Tibial nerve (tissue), 4 donors: ENCODE measurements around the gene LPO. TPM values are rescaled to one million over a fixed set of nuclear protein-coding genes. Genes with fewer than 3 reads are reported as not detected.
A peak's percentile ranks its signal among the peaks of the same experiment; 100 is the strongest.

Experiments used
- DNase-seq, 2 donors: peaks; one replicate each; pipeline ENCODE4 v3.0.0-alpha.2; 2019; ENCODE audit warnings: low spot score in 2 of 2
- H3K27ac ChIP-seq, 4 donors: fragments of 200-600 bp; sonication (generic) in 3 of 4; one replicate each; pipeline ENCODE4 v1.5.1; 2017 to 2019; ENCODE audit warnings: mild to moderate bottlenecking in 1 of 4
- H3K27me3 ChIP-seq, 2 donors: fragments of 200-600 bp; sonication (generic) in 1 of 2; one replicate each; pipeline versions ENCODE4 v1.5.1 to v1.6.0; 2017 to 2019
- H3K36me3 ChIP-seq, 3 donors: fragments of 200-600 bp; sonication (generic); one replicate each; pipeline ENCODE4 v1.5.1; 2018 to 2019
- H3K4me1 ChIP-seq, 4 donors: fragments of 200-600 bp; sonication (generic) in 3 of 4; one replicate each; pipeline ENCODE4 v1.5.1; 2017 to 2019
- H3K4me3 ChIP-seq, 4 donors: fragments of 200-600 bp; sonication (generic) in 3 of 4; one replicate each; pipeline ENCODE4 v1.5.1; 2017 to 2019; ENCODE audit warnings: mild to moderate bottlenecking in 1 of 4, moderate library complexity in 1 of 4
- H3K9me3 ChIP-seq, 4 donors: fragments of 200-600 bp; sonication (generic) in 3 of 4; one replicate each; pipeline ENCODE4 v1.5.1; 2017 to 2019
- EP300 ChIP-seq, 2 donors: sonication (generic); formaldehyde crosslinking; IDR thresholded peaks; one replicate each; pipeline ENCODE4 v1.6.1; 2017; ENCODE audit warnings: antibody characterized with exemption in 2 of 2, mild to moderate bottlenecking in 1 of 2
- POLR2A ChIP-seq, 2 donors: fragments of 450-650 bp; IDR thresholded peaks; one replicate each; pipeline ENCODE4 v1.6.1; 2017; ENCODE audit warnings: antibody characterized with exemption in 2 of 2, mild to moderate bottlenecking in 2 of 2, moderate library complexity in 2 of 2
- WGBS, 2 donors: methylation state at CpG; one replicate each; pipeline ENCODE4 v1.1.5; 2018; 5-methylcytosine and 5-hydroxymethylcytosine counted together
- total RNA-seq, 4 donors: library from RNA; depleted of rRNA; stranded (reverse); fragments of >200 nt; gene quantifications; one replicate each; pipeline ENCODE4 v1.1.0, GENCODE V29; 2016
- TF ChIP-seq, protein P1 (sequence below), 5 experiments: fragments of 200-600 bp in 3 of 5; fragments of 450-650 bp in 2 of 5; sonication (generic) in 3 of 5; IDR thresholded peaks; one replicate each; pipeline ENCODE4 v1.5.1; 2016 to 2019; ENCODE audit warnings: antibody characterized with exemption in 5 of 5, mild to moderate bottlenecking in 3 of 5, moderate library complexity in 2 of 5

The LPO gene
- total RNA-seq, 4 donors from 2014 or later: not detected

DNA sequence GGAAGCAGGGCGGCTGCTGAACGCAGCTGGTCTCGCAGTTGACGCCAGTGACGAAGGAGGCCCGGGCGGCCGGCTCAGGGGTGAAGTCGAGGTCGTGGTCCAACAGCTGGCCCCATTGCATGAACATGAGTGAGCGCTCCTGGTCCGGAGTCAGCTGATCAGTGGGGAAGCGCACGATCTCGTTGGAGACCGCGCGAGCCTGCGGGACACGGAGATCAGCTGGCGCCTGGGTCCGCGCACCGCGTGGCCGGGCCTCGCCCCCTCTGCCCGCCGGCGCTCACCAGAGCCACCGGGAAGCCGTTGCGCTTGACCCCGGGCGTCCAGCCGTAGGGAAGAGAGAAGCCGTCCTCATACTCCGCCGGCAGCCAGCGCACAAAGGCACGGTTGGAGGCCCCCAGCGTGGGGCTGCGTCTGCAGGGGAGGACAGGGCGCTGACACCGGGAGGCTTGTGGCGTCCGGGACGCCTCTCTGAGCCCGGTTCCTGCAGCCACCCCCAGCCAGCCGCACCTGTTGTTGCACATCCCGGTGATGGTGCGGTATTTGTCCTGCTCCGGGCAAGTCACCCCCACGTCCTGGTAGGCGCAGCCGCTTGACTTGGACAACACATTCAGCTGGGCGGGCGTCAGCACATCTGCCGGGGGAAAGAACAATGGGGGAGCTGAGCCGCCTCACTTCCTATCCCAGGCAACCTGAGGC, 40.8 kb downstream of the LPO start:
- Histone ChIP-seq H3K4me3 (peak overlapping the region in 1 of 4 donors; percentile 28), H3K27ac (no peak overlapping the region), H3K9me3 (no peaks in the 10 kb centered on the region), H3K4me1 (peaks cover 0 to 12% (median 0%) of the 10 kb centered on the region in 4 donors), H3K27me3 (peaks cover 0 to 40% of the 10 kb centered on the region in 2 donors), H3K36me3 (no peaks in the 10 kb centered on the region)
- WGBS, 2 donors: 26 to 29% methylated on average over 45 to 52 of the region's 60 CpGs
- TF ChIP-seq, protein P1, sequence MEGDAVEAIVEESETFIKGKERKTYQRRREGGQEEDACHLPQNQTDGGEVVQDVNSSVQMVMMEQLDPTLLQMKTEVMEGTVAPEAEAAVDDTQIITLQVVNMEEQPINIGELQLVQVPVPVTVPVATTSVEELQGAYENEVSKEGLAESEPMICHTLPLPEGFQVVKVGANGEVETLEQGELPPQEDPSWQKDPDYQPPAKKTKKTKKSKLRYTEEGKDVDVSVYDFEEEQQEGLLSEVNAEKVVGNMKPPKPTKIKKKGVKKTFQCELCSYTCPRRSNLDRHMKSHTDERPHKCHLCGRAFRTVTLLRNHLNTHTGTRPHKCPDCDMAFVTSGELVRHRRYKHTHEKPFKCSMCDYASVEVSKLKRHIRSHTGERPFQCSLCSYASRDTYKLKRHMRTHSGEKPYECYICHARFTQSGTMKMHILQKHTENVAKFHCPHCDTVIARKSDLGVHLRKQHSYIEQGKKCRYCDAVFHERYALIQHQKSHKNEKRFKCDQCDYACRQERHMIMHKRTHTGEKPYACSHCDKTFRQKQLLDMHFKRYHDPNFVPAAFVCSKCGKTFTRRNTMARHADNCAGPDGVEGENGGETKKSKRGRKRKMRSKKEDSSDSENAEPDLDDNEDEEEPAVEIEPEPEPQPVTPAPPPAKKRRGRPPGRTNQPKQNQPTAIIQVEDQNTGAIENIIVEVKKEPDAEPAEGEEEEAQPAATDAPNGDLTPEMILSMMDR (IDR thresholded peaks at IDR 0.05): no peak
- no peak for TF ChIP-seq POLR2A (IDR thresholded peaks at IDR 0.05)
- no peak for DNase-seq

DNA sequence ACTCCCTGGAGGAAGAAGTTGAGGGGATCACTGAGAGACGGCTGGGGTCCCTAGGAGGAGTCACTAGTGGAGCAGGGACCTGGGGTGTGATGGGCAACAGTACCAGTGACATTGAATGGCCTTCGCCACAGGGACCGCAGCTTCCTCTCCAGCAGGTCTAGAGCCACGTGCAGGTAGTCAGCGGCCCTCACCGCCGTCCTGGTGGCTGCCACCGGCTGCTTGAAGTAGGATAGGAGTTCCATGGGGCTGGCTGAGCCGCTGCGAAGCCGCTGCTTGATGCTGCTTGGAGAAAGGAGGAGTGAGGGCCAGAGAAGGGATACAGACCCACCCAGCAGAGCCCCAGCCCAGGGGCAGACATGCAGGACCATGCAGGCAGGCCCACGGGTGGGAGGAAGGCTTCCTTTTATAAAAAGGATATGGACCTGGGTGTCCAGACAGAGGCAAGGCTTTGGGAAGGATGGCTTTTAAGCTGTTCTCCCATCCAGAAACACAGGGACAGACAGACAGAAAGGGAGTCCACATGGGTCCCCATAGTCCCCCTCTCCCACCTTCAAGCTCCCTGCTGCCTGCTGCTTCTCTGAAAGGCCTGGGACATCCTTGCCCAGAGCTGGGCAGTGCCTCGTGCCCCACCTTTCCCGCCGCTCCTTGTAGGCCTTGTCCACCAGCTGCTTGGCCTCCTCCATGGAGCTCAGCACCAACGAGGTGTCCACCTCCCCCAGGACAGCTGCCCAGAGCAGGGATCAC, 41.5 kb downstream of the LPO start:
- Histone ChIP-seq H3K4me3 (no peak overlapping the region), H3K27ac (no peak overlapping the region), H3K27me3 (peaks cover 0 to 46% of the 10 kb centered on the region in 2 donors), H3K4me1 (peaks cover 0 to 12% (median 0%) of the 10 kb centered on the region in 4 donors), H3K9me3 (no peaks in the 10 kb centered on the region), H3K36me3 (no peaks in the 10 kb centered on the region)
- DNase-seq: no peak
- WGBS, 2 donors: 71 to 72% methylated on average over 13 to 16 of the region's 16 CpGs
- TF ChIP-seq, protein P1 (IDR thresholded peaks at IDR 0.05): no peak
- TF ChIP-seq EP300 (IDR thresholded peaks at IDR 0.05) (no peak), POLR2A (IDR thresholded peaks at IDR 0.05) (no peak)

DNA sequence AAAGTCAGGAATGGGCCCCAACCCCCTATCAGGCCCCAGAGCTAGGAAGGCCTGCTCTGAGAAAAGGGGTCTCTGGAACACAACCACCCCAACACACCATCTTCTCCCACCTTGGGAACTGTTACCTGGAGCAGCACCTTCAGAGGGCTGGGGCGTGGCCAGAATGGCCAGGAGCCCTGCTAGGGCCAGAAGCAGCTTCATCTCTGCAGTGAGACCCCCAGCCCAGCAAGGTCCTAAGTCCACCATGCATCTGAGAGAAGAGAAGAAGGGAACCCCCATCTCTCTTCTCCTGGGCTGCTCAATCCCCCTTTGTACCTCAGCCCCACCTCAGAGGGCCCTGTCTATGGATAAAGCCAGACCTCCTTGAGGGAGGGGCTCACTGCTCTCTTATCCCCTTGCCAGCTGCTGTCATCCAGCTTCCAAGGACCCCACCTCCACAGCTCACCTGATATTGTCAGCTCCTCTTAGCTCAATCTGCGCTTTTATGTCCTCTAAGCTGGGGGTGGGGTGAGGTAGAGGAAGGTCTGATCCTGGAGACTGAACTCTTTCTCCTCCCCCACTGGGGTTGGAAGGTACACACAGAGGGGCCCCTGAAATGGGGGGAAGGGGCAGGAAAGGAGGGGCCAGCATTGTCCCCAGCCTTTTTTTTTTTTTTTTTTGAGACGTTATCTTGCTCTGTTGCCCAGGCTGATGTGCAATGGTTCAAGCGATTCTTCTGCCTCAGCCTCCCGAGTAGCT, 42.3 kb downstream of the LPO start, which contains the start of gene MPO:
MPO (minus strand) TSS at position 456 of the 738 bp plus-strand sequence; CDS start at position 279, 177 bp downstream.
- H3K4me1 ChIP-seq: peaks cover 0 to 12% (median 0%) of the 10 kb centered on the region in 4 donors
- 85 to 91% methylated on average over 5 of the region's 5 CpGs for WGBS, 2 donors
- no peak within 1 kb of the TSS for H3K27ac ChIP-seq
- H3K4me3 ChIP-seq: no peak within 1 kb of the TSS
- H3K36me3 ChIP-seq: no peaks in the 10 kb centered on the region
- TF ChIP-seq POLR2A (IDR thresholded peaks at IDR 0.05): no peak
- TF ChIP-seq, protein P1 (IDR thresholded peaks at IDR 0.05): no peak
- TF ChIP-seq EP300 (IDR thresholded peaks at IDR 0.05): no peak
- H3K27me3 ChIP-seq: peaks cover 0 to 46% of the 10 kb centered on the region in 2 donors
- no peaks in the 10 kb centered on the region for H3K9me3 ChIP-seq
- no peak for DNase-seq

DNA sequence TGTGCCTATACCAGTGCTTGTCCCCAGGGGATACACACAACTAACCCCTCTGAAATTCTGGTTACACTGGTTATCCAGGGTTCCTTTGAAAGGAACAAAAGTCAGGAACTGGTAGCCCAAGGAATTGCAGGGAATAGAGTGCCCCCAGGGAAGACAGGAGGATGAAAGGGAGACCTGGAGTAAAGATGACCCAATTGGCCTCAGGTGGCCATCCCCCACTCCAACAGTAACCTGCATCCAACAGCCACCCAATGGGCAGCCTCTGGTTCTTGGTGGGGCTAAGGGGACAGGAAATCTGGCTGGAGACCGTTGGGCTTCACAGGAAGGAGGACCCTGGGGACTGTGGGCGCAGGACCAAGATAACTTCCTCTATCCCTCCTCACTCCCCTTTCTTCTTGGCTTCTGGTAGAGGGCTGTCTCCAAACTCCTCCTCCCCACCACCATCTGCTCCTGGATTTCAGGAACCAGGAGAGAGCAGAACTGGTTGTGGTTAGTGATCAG, 43.2 kb downstream of the LPO start:
- Histone ChIP-seq H3K9me3 (no peaks in the 10 kb centered on the region), H3K27me3 (peaks cover 0 to 46% of the 10 kb centered on the region in 2 donors), H3K36me3 (no peaks in the 10 kb centered on the region), H3K4me3 (no peak overlapping the region), H3K4me1 (peaks cover 0 to 12% (median 0%) of the 10 kb centered on the region in 4 donors), H3K27ac (no peak overlapping the region)
- no peak for DNase-seq
- TF ChIP-seq EP300 (IDR thresholded peaks at IDR 0.05) (no peak), POLR2A (IDR thresholded peaks at IDR 0.05) (no peak)
- TF ChIP-seq, protein P1 (IDR thresholded peaks at IDR 0.05): no peak
- WGBS, 2 donors: 28 to 47% methylated on average over 2 of the region's 2 CpGs
